Skeletal muscle tissue (tissue), 4 donors: ENCODE results near the gene COL19A1. TPM values are rescaled to one million over a fixed set of nuclear protein-coding genes. Genes with fewer than 3 reads are reported as not detected.
A peak's percentile ranks its signal among the peaks of the same experiment; 100 is the strongest.
"Not testable (repeated sequence)": the region's sequence is repeated elsewhere in the genome, so short reads cannot be mapped to it uniquely, and the experiment has no call there.

Experiments
- H3K27ac ChIP-seq: one replicate; pipeline ENCODE4 v1.7.0; 2013; ENCODE audit warnings: mild to moderate bottlenecking, low read depth, low read length, inconsistent platforms
- H3K27me3 ChIP-seq, 3 donors: one replicate each; pipeline ENCODE4 v1.7.0; 2013; ENCODE audit warnings: low read length in 3 of 3; ENCODE audit not compliant: control insufficient read depth in 3 of 3, insufficient read depth in 3 of 3
- H3K36me3 ChIP-seq, 3 donors: one replicate each; pipeline ENCODE4 v1.7.0; 2013; ENCODE audit warnings: low read length in 3 of 3; ENCODE audit not compliant: control insufficient read depth in 3 of 3, insufficient read depth in 3 of 3
- H3K4me1 ChIP-seq, 3 donors: one replicate each; pipeline ENCODE4 v1.7.0; 2013; ENCODE audit warnings: low read length in 3 of 3, mild to moderate bottlenecking in 3 of 3; ENCODE audit not compliant: control insufficient read depth in 3 of 3, insufficient read depth in 3 of 3
- H3K4me3 ChIP-seq, 3 donors: one replicate each; pipeline ENCODE4 v1.7.0; 2013; ENCODE audit warnings: low read length in 3 of 3
- H3K9ac ChIP-seq, 3 donors: one replicate each; pipeline ENCODE4 v1.7.0; 2013; ENCODE audit warnings: low read length in 3 of 3, mild to moderate bottlenecking in 3 of 3, moderate library complexity in 2 of 3, low read depth in 1 of 3
- H3K9me3 ChIP-seq, 3 donors: one replicate each; pipeline ENCODE4 v1.7.0; 2013; ENCODE audit warnings: low read length in 3 of 3; ENCODE audit not compliant: control insufficient read depth in 3 of 3
- total RNA-seq: library from RNA; depleted of rRNA; stranded (reverse); fragments of >200 nt; gene quantifications from one replicate; pipeline ENCODE4 v1.2.3, GENCODE V29; 2014
- donor health status: Osteomylitis.

Gene COL19A1
- total RNA-seq, 1 donor from 2014 or later, result 10.4 TPM

GRCh38 chr6:69948479-69949114, 82.2 kb downstream of the COL19A1 start:
- H3K9ac ChIP-seq, result no peak overlapping the region
- H3K4me1 ChIP-seq, result peaks cover 0 to 6% (median 0%) of the 10 kb centered on the region in 3 donors
- no peak overlapping the region for H3K4me3 ChIP-seq
- no peak overlapping the region for H3K27ac ChIP-seq
- no peaks in the 10 kb centered on the region for H3K36me3 ChIP-seq
- no peaks in the 10 kb centered on the region for H3K27me3 ChIP-seq
- H3K9me3 ChIP-seq, result no peaks in the 10 kb centered on the region

GRCh38 chr6:69953491-69953890, 87.1 kb downstream of the COL19A1 start:
- Histone ChIP-seq H3K36me3 (no peaks in the 10 kb centered on the region), H3K9ac (no peak overlapping the region), H3K4me1 (peaks cover 2 to 6% (median 3%) of the 10 kb centered on the region in 3 donors), H3K27me3 (no peaks in the 10 kb centered on the region), H3K27ac (peak overlapping the region; percentile 9), H3K4me3 (no peak overlapping the region), H3K9me3 (no peaks in the 10 kb centered on the region)

GRCh38 chr6:69954733-69955132, 88.4 kb downstream of the COL19A1 start:
- Histone ChIP-seq H3K4me1 (peaks cover 2 to 6% (median 3%) of the 10 kb centered on the region in 3 donors), H3K36me3 (no peaks in the 10 kb centered on the region), H3K27me3 (no peaks in the 10 kb centered on the region), H3K9me3 (no peaks in the 10 kb centered on the region), H3K4me3 (no peak overlapping the region), H3K9ac (no peak overlapping the region), H3K27ac (no peak overlapping the region)

- H3K4me1 ChIP-seq, result peaks cover 0 to 3% (median 2%) of the 10 kb centered on the region in 3 donors
- H3K9me3 ChIP-seq, result no peaks in the 10 kb centered on the region
- H3K27me3 ChIP-seq, result no peaks in the 10 kb centered on the region
- H3K4me3 ChIP-seq, result no peak overlapping the region
- no peak overlapping the region for H3K9ac ChIP-seq
- no peaks in the 10 kb centered on the region for H3K36me3 ChIP-seq
- no peak overlapping the region for H3K27ac ChIP-seq
These were observed 91.7 kb downstream of the COL19A1 start for GRCh38 chr6:69957985-69958559.

- no peak overlapping the region for H3K9ac ChIP-seq
- no peaks in the 10 kb centered on the region for H3K9me3 ChIP-seq
- H3K4me3 ChIP-seq, result no peak overlapping the region
- H3K27ac ChIP-seq, result no peak overlapping the region
- peaks cover 0 to 2% (median 0%) of the 10 kb centered on the region in 3 donors for H3K4me1 ChIP-seq
- no peaks in the 10 kb centered on the region for H3K27me3 ChIP-seq
- no peaks in the 10 kb centered on the region for H3K36me3 ChIP-seq
These were observed 92.6 kb downstream of the COL19A1 start for GRCh38 chr6:69958978-69959377.

- not testable (repeated sequence) for H3K4me3 ChIP-seq, H3K9me3 ChIP-seq, H3K9ac ChIP-seq, H3K27ac ChIP-seq, H3K27me3 ChIP-seq, H3K4me1 ChIP-seq, H3K36me3 ChIP-seq
These were observed 99.6 kb downstream of the COL19A1 start for GRCh38 chr6:69965974-69966373.

- Histone ChIP-seq H3K27me3 (no peaks in the 10 kb centered on the region), H3K36me3 (no peaks in the 10 kb centered on the region), H3K4me1 (no peaks in the 10 kb centered on the region), H3K27ac (no peak overlapping the region), H3K9ac (no peak overlapping the region), H3K9me3 (no peaks in the 10 kb centered on the region), H3K4me3 (no peak overlapping the region)
These were observed 106.8 kb downstream of the COL19A1 start for GRCh38 chr6:69973138-69973537.

- Histone ChIP-seq H3K4me3 (no peak overlapping the region), H3K9me3 (no peaks in the 10 kb centered on the region), H3K36me3 (no peaks in the 10 kb centered on the region), H3K27ac (no peak overlapping the region), H3K9ac (no peak overlapping the region), H3K4me1 (no peaks in the 10 kb centered on the region), H3K27me3 (no peaks in the 10 kb centered on the region)
These were observed 107.4 kb downstream of the COL19A1 start for GRCh38 chr6:69973763-69974162.

- Histone ChIP-seq H3K36me3 (no peaks in the 10 kb centered on the region), H3K9ac (no peak overlapping the region), H3K27ac (no peak overlapping the region), H3K9me3 (no peaks in the 10 kb centered on the region), H3K4me1 (no peaks in the 10 kb centered on the region), H3K27me3 (no peaks in the 10 kb centered on the region), H3K4me3 (no peak overlapping the region)
These were observed 107.8 kb downstream of the COL19A1 start for GRCh38 chr6:69974193-69974592.

- no peak overlapping the region for H3K27ac ChIP-seq
- no peaks in the 10 kb centered on the region for H3K4me1 ChIP-seq
- H3K9me3 ChIP-seq, result no peaks in the 10 kb centered on the region
- H3K4me3 ChIP-seq, result no peak overlapping the region
- H3K27me3 ChIP-seq, result no peaks in the 10 kb centered on the region
- no peaks in the 10 kb centered on the region for H3K36me3 ChIP-seq
- H3K9ac ChIP-seq, result no peak overlapping the region
These were observed 110.3 kb downstream of the COL19A1 start for GRCh38 chr6:69976591-69977090.
